Activated CD4-positive, alpha-beta T cell treated with anti-CD3 and anti-CD28 coated beads, Interleukin-2, amount 50 U/mL, for 4 hours (primary cell): Measurements from ENCODE around the gene POP7.

Experiments
- DNase-seq, 2 experiments: peaks; one replicate each; pipeline ENCODE4 v3.0.0-alpha.2; 2020

POP7 gene

GRCh38 chr7:100679129-100679926 is 26.6 kb upstream of the POP7 start:
- DNase-seq = no peak

- no peak for DNase-seq
Observed at GRCh38 chr7:100679927-100680575, 25.9 kb upstream of the POP7 start.

DNA sequence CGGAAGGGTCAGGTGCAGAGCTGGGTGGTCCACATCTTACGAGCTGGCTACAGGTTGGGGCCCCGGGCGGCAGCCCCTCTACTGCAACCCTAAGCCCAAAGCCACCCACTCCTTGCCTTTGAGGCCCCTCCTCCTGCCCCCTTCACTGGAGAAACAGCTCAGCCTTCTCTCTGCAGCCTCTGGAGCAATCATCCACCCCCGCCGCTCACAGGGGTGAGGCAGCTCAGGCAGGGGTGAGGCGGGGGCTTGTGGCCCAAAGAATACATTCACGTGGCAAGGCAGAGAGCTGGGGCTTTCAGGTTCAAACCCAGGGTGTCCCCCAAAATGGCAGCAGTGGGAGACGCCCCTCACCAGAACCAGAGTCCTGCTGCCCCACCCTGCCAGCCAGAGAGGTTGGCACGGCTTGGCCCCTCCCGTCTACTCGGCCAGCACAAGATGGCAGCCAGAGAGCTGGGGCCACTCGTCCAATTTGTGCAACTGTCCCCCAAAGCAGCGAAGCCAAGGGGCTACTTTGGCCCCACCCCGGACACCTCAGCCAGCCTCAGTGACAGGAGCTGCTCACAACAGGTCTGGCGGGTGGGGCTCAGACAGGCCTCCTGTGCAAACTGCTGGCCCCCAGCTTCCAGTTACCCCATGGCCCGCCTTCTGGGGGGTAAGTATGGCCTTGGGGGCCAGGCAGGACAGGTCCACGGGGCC is 25.2 kb upstream of the POP7 start:
- no peak for DNase-seq

GRCh38 chr7:100681491-100682227 is 24.3 kb upstream of the POP7 start:
- DNase-seq = no peak

GRCh38 chr7:100682228-100682741 is 23.6 kb upstream of the POP7 start:
- DNase-seq = no peak

- DNase-seq = no peak
Observed at GRCh38 chr7:100682991-100683658, 22.8 kb upstream of the POP7 start.

GRCh38 chr7:100683659-100684533 is 22.0 kb upstream of the POP7 start:
- no peak for DNase-seq

DNA sequence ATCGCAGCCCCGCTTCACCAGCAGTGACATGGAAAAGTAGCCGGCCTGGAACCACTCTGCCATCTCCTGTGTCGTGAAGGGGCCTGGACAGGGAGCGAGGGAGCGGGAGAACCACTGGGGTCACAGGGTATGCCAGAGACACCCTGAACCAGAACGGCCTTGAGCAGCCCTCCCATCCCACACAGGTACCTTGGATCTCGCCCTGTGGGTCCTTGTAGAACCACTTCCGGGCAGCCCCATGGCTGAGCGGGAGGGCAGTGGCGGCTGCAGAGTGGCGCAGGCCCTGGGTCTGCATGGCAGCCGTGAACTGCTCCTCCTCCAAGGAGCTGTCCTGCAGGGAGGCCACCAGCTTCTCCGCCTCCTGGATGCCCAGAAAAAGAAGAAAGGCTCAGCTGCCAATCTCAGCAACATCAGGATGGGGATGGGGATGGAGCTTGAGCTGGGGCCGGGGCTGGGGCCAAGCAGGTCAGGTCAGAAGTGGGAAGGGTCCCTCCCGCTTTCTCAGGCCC is 21.3 kb upstream of the POP7 start:
- no peak for DNase-seq

- no peak for DNase-seq
Observed at GRCh38 chr7:100685049-100685605, 20.8 kb upstream of the POP7 start.

- DNase-seq = no peak
Observed at GRCh38 chr7:100685631-100686145, 20.2 kb upstream of the POP7 start.

- DNase-seq = no peak
Observed at GRCh38 chr7:100686201-100686821, 19.6 kb upstream of the POP7 start.

GRCh38 chr7:100686822-100687211 is 19.1 kb upstream of the POP7 start:
- DNase-seq = no peak

DNA sequence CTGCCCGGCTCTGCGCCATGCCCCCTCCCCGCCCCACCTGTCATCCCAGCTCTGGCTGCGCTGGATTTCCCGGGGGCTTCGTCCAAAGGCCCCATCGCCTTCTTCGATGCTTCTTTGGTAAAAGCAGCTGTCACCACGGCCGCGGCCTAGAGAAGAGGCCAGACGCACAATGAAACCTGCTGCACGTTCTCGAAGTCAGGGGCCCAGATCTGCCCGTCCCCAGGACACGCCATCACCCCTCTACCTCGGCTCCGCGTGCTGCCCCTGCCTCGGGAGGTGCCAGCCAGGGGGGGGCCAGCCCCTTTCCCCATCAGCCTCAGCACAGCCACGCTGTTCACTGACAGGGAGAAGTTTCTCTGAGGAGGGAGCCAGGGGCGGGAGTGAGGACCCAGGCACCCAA is 18.7 kb upstream of the POP7 start:
- DNase-seq = no peak

GRCh38 chr7:100687751-100688300 is 18.1 kb upstream of the POP7 start:
- no peak for DNase-seq

- no peak for DNase-seq
Observed at GRCh38 chr7:100688326-100688860, 17.5 kb upstream of the POP7 start.

- no peak for DNase-seq
Observed at GRCh38 chr7:100689230-100690135, 16.4 kb upstream of the POP7 start.

DNA sequence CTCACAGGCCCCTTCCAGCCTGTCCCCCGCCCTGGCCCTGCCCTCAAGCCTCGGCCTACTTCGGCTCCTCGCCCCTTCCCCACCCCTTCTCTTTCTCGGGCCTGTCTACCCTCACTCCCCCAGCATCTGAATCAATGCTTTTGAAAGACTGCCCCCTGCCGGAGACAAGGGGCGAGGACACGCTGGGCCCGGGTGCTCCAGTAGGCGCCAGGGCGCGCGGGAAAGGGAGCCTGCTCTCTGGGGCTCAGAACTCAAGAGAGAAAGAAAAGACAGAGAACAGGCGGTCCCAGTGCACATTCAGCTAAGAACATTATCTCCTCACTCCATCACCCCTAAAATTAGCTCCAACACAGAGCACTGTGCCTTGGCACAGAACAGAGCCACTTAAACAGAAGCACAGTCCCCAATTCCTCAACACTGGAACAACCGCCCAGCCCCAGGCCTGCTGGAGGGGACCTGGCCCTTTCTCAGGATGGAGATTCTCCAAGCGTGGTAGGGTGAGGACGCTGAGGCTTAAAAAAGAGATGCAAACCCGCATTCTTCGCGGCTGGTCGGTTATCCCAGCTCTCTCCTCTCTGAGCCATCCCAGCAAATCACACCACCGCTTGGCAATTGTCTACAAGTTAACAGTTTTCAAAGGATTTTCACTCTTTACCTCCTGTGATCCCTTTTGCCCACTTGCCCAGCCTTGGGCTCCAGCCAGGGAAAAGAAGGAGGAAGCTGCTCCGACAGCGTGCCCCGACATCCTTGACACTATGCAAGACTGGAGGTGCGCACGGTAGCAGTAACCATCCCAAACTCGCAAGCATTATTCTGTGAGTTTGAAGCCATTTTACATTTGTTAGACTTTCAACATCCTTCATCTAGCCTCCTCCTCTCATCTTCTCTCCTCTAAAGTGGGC is 14.0 kb upstream of the POP7 start:
- DNase-seq = peak; percentile 78 to 79
